Measurements from ENCODE around the gene DNAH12.

DNAH12 gene, protein sequence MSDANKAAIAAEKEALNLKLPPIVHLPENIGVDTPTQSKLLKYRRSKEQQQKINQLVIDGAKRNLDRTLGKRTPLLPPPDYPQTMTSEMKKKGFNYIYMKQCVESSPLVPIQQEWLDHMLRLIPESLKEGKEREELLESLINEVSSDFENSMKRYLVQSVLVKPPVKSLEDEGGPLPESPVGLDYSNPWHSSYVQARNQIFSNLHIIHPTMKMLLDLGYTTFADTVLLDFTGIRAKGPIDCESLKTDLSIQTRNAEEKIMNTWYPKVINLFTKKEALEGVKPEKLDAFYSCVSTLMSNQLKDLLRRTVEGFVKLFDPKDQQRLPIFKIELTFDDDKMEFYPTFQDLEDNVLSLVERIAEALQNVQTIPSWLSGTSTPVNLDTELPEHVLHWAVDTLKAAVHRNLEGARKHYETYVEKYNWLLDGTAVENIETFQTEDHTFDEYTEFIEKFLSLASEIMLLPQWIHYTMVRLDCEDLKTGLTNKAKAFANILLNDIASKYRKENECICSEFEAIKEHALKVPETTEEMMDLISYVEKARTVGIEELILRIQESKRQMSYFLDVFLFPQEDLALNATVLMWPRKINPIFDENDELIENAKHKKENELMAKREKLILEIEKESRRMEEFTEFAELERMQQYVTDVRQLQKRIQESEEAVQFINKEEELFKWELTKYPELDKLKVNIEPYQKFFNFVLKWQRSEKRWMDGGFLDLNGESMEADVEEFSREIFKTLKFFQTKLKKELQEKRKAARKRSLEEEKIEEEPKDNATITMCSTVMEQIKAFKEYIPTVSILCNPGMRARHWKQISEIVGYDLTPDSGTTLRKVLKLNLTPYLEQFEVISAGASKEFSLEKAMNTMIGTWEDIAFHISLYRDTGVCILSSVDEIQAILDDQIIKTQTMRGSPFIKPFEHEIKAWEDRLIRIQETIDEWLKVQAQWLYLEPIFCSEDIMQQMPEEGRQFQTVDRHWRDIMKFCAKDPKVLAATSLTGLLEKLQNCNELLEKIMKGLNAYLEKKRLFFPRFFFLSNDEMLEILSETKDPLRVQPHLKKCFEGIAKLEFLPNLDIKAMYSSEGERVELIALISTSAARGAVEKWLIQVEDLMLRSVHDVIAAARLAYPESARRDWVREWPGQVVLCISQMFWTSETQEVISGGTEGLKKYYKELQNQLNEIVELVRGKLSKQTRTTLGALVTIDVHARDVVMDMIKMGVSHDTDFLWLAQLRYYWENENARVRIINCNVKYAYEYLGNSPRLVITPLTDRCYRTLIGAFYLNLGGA (N-terminal part only)

DNA sequence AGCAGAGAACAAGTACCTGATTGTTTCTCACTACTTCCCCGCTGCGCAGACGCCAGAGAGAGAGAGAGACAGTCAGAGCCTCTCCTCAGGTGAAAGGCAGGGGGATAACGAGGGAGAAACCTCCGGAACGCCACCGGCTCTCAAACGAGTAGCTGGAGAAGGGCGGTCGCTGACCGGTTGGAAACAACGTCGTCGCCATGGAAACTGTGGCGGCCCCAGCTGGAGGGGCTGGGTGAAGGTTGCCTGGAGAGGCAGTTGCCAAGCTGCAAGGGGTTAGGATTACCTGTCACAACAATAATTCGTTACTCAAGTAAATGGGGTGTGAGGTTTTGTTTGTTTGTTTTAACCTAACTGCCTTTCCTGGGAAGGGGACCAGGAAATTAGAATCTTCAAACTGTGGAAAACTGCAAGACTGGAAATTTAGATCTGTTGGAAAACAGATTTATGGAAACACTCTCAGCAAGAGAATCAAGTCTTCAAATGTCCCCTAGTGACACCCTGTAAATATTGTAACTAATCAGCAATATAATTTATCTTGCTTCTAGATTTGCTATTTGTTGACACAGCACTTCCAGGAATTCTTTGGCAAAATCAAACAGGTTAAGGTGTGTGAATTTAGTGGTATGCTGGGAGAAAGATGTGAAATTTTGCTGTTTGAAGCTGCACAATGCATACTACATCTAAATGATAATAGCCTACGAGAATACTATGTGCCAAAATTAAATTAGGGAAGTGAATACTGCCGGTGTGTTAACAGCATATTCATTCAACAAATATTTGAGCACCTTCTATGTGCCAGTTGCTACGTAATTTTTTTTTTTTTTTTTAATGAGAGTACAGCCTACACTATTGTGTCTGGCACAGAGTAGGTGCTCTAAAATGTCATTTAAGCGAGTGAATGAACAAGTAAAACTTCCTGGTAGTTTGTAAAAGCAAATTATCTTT is at the start of gene DNAH12:
Gene DNAH12, minus strand, starts transcription at position 164 of the 945 bp plus-strand sequence. CDS start 1,474 bp downstream, outside the sequence.
- H3K27me3 ChIP-seq (ENCODE audit: control insufficient read depth in 1 of 2, insufficient read depth in 2 of 2, low read length in 2 of 2): peaks cover 0 to 5% of the 10 kb centered on the region in 2 donors
- H3K9ac ChIP-seq (ENCODE audit: low read length in 2 of 2): peak within 1 kb of the TSS in 1 of 2 donors; percentile 1
- no peak within 1 kb of the TSS for H3K27ac ChIP-seq (ENCODE audit: low read length)
- no peaks in the 10 kb centered on the region for H3K36me3 ChIP-seq (ENCODE audit: control insufficient read depth in 2 of 2, insufficient read depth in 2 of 2, low read length in 2 of 2)
- peak within 1 kb of the TSS in 1 of 2 donors; percentile 40 for H3K4me3 ChIP-seq (ENCODE audit: low read length in 2 of 2)
- no peaks in the 10 kb centered on the region for H3K4me1 ChIP-seq (ENCODE audit: control insufficient read depth, insufficient read depth, low read length)
- H3K9me3 ChIP-seq (ENCODE audit: control insufficient read depth in 2 of 2, low read length in 2 of 2): no peaks in the 10 kb centered on the region

DNA sequence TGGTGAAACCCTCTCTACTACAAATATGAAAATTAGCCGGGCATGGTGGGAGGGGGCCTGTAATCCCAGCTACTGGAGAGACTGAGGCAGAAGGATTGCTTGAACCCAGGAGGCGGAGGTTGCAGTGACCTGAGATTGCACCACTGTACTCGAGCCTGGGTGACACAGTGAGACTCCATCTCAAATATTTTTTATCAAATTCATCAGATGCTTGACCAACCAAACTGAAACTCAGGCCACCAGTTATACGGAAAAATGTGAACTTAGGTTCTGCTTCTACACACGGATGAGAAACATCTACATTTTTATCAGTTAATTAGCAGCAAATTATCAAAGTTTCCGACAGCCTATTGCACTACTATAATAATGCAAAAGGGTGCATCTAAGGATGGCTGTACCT is 48.2 kb upstream of the DNAH12 start:
- Histone ChIP-seq H3K9ac (ENCODE audit: low read length in 2 of 2) (no peak overlapping the region), H3K27ac (ENCODE audit: low read length) (no peak overlapping the region), H3K4me1 (ENCODE audit: control insufficient read depth, insufficient read depth, low read length) (peaks cover 17% of the 10 kb centered on the region), H3K9me3 (ENCODE audit: control insufficient read depth in 2 of 2, low read length in 2 of 2) (no peaks in the 10 kb centered on the region), H3K27me3 (ENCODE audit: control insufficient read depth in 1 of 2, insufficient read depth in 2 of 2, low read length in 2 of 2) (no peaks in the 10 kb centered on the region), H3K4me3 (ENCODE audit: low read length in 2 of 2) (no peak overlapping the region), H3K36me3 (ENCODE audit: control insufficient read depth in 2 of 2, insufficient read depth in 2 of 2, low read length in 2 of 2) (peaks cover 0 to 3% of the 10 kb centered on the region in 2 donors)

DNA sequence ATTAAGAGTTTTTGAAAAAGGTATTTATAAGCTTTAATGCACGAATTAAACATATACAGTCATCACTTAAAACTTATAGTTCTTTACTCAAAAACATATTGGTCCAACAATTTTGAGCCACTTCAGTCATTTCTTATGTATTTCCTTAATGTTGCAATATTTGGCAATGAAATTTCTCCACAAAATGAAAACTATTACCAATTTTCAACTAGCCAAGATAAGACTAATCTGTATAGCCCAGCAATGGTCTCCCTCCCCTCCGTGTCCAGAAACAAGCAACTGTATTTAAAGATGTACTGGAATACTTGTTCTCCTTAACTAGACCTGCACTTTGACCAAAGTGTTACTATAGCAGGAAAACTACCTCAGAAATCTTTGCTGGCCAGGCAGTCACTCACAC is 43.8 kb upstream of the DNAH12 start:
- no peak overlapping the region for H3K27ac ChIP-seq (ENCODE audit: low read length)

DNA sequence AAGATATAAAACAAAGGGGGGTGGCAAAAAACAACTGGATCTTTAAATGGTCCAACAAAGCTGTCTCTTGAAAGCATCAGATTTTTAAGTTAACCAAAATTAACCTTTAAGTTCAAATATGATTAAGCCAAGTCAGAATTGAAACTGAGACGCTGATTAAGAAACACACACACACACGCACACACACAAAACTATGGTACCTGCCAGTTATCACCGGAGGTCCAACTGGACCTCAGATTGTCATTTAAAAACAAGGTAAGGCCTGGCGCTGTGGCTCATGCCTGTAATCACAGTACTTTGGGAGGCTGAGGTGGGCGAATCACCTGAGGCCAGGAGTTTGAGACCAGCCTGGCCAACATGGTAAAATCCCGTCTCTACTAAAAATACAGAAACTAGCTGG is 42.6 kb upstream of the DNAH12 start:
- Histone ChIP-seq H3K4me1 (ENCODE audit: control insufficient read depth, insufficient read depth, low read length) (no peaks in the 10 kb centered on the region), H3K9me3 (ENCODE audit: control insufficient read depth in 2 of 2, low read length in 2 of 2) (no peaks in the 10 kb centered on the region), H3K9ac (ENCODE audit: low read length in 2 of 2) (no peak overlapping the region), H3K27me3 (ENCODE audit: control insufficient read depth in 1 of 2, insufficient read depth in 2 of 2, low read length in 2 of 2) (no peaks in the 10 kb centered on the region), H3K36me3 (ENCODE audit: control insufficient read depth in 2 of 2, insufficient read depth in 2 of 2, low read length in 2 of 2) (peaks cover 5% of the 10 kb centered on the region in 2 donors), H3K27ac (ENCODE audit: low read length) (no peak overlapping the region), H3K4me3 (ENCODE audit: low read length in 2 of 2) (no peak overlapping the region)

More for the DNA sequence above, 43.8 kb upstream of the DNAH12 start:
- peaks cover 3 to 5% of the 10 kb centered on the region in 2 donors for H3K36me3 ChIP-seq (ENCODE audit: control insufficient read depth in 2 of 2, insufficient read depth in 2 of 2, low read length in 2 of 2)
- no peak overlapping the region for H3K9ac ChIP-seq (ENCODE audit: low read length in 2 of 2)
- no peaks in the 10 kb centered on the region for H3K27me3 ChIP-seq (ENCODE audit: control insufficient read depth in 1 of 2, insufficient read depth in 2 of 2, low read length in 2 of 2)
- H3K4me3 ChIP-seq (ENCODE audit: low read length in 2 of 2): no peak overlapping the region
- H3K4me1 ChIP-seq (ENCODE audit: control insufficient read depth, insufficient read depth, low read length): peaks cover 9% of the 10 kb centered on the region
- no peaks in the 10 kb centered on the region for H3K9me3 ChIP-seq (ENCODE audit: control insufficient read depth in 2 of 2, low read length in 2 of 2)

DNA sequence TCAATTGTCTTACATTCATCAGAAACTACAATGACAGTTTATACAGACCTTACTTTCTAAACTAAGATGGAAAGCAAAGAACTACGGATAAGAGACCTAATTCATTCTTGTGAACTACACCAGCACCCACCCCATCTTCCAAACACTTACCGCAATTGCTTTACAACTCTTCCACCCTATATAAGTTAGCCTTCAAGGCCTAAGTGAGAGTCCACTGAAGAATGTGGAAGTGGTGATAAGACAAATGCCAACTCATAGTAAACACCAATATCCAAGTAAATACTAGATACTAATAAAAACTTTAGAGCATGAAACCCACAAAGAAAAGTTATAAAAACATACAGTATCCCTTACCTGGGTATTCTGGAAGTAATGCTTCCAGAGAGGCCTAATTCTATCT is 39.4 kb upstream of the DNAH12 start:
- H3K27me3 ChIP-seq (ENCODE audit: control insufficient read depth in 1 of 2, insufficient read depth in 2 of 2, low read length in 2 of 2): no peaks in the 10 kb centered on the region
- H3K36me3 ChIP-seq (ENCODE audit: control insufficient read depth in 2 of 2, insufficient read depth in 2 of 2, low read length in 2 of 2): peaks cover 5 to 7% of the 10 kb centered on the region in 2 donors
- H3K9ac ChIP-seq (ENCODE audit: low read length in 2 of 2): no peak overlapping the region
- no peak overlapping the region for H3K4me3 ChIP-seq (ENCODE audit: low read length in 2 of 2)
- no peaks in the 10 kb centered on the region for H3K4me1 ChIP-seq (ENCODE audit: control insufficient read depth, insufficient read depth, low read length)
- no peaks in the 10 kb centered on the region for H3K9me3 ChIP-seq (ENCODE audit: control insufficient read depth in 2 of 2, low read length in 2 of 2)
- H3K27ac ChIP-seq (ENCODE audit: low read length): no peak overlapping the region

DNA sequence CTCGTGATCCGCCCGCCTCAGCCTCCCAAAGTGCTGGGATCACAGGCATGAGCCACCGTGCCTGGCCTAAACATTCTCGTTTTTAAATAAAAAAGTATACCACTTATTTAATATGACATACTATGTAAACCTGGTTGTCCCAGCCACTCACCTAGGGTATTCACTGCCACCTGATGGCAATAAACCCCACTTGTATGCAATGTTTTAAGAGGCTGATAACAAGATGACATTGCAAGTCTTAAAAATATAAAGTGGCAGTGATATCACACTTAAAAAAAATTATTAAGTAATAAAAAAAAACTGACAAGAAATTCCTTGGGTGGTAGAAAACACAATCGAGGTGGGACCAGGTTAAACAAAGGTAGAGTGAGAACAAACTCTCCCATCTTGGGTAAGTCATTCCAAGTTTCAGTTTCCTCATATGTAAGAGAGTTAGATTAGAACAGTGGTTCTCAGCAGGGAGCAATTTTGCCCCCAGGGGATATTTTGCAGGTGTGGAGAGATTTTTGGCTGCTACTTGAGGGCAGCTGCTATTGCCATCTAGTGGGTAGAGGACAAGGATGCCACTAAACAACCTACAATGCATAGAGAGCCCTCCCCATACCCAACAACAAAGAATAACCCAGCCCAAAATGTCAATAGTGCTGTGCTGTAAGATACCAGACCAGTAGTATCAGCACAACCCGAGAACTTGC is 38.5 kb upstream of the DNAH12 start:
- H3K9me3 ChIP-seq (ENCODE audit: control insufficient read depth in 2 of 2, low read length in 2 of 2): no peaks in the 10 kb centered on the region
- no peak overlapping the region for H3K4me3 ChIP-seq (ENCODE audit: low read length in 2 of 2)
- no peaks in the 10 kb centered on the region for H3K4me1 ChIP-seq (ENCODE audit: control insufficient read depth, insufficient read depth, low read length)
- no peaks in the 10 kb centered on the region for H3K27me3 ChIP-seq (ENCODE audit: control insufficient read depth in 1 of 2, insufficient read depth in 2 of 2, low read length in 2 of 2)
- H3K36me3 ChIP-seq (ENCODE audit: control insufficient read depth in 2 of 2, insufficient read depth in 2 of 2, low read length in 2 of 2): peaks cover 6 to 7% of the 10 kb centered on the region in 2 donors
- H3K9ac ChIP-seq (ENCODE audit: low read length in 2 of 2): no peak overlapping the region
- no peak overlapping the region for H3K27ac ChIP-seq (ENCODE audit: low read length)

DNA sequence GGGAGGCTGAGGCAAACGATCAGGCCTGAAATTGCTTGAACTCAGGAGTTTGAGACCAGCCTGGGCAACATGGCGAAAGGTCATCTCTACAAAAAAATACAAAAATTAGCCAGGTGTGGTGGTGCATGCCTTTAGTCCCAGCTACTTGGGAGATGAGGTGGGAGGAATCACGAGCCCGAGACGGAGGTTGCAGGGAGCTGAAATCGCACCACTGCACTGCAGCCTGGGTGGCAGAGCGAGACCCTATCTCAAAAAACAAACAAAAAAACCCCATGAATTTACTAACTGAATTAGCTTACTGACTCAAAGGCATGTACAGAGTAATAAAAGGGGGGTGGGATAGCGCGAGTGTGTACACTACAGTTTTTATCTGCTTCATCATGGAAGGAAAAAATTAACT is 33.7 kb upstream of the DNAH12 start:
- Histone ChIP-seq H3K36me3 (ENCODE audit: control insufficient read depth in 2 of 2, insufficient read depth in 2 of 2, low read length in 2 of 2) (peaks cover 7 to 18% of the 10 kb centered on the region in 2 donors), H3K9me3 (ENCODE audit: control insufficient read depth in 2 of 2, low read length in 2 of 2) (no peaks in the 10 kb centered on the region), H3K4me1 (ENCODE audit: control insufficient read depth, insufficient read depth, low read length) (no peaks in the 10 kb centered on the region), H3K4me3 (ENCODE audit: low read length in 2 of 2) (no peak overlapping the region), H3K27me3 (ENCODE audit: control insufficient read depth in 1 of 2, insufficient read depth in 2 of 2, low read length in 2 of 2) (no peaks in the 10 kb centered on the region), H3K9ac (ENCODE audit: low read length in 2 of 2) (no peak overlapping the region), H3K27ac (ENCODE audit: low read length) (no peak overlapping the region)

DNA sequence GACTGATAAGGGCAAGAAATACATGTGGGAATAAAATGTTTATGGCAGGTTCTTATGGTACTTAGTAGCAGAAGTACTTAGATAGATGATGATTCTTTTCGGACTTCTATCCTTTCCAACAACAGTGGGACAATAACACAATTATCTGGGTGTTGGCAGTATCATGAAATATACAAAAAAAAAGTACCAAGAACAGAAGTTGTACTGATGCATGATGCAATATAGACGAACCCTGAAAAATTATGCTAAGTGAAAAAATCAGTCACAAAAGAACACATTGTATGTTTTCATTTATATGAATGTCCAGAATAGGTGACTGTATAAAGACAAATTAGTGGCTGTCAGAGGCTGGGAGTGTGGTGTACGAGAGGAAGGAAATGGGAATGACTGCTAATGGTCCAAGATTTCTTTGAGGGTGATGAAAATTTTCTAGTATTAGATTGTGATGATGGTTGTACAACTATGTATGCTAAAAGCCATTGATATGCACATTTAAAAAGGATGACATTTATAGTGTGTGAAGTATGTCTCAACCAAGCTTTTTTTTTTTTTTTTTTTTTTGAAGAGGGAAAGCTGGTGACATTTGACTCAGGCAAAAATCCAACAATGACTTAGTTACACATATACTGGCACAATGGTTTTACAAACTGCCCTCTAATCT is 32.0 kb upstream of the DNAH12 start:
- Histone ChIP-seq H3K4me3 (ENCODE audit: low read length in 2 of 2) (no peak overlapping the region), H3K36me3 (ENCODE audit: control insufficient read depth in 2 of 2, insufficient read depth in 2 of 2, low read length in 2 of 2) (peaks cover 8 to 22% of the 10 kb centered on the region in 2 donors), H3K27me3 (ENCODE audit: control insufficient read depth in 1 of 2, insufficient read depth in 2 of 2, low read length in 2 of 2) (no peaks in the 10 kb centered on the region), H3K27ac (ENCODE audit: low read length) (no peak overlapping the region), H3K9ac (ENCODE audit: low read length in 2 of 2) (no peak overlapping the region), H3K9me3 (ENCODE audit: control insufficient read depth in 2 of 2, low read length in 2 of 2) (no peaks in the 10 kb centered on the region), H3K4me1 (ENCODE audit: control insufficient read depth, insufficient read depth, low read length) (no peaks in the 10 kb centered on the region)

DNA sequence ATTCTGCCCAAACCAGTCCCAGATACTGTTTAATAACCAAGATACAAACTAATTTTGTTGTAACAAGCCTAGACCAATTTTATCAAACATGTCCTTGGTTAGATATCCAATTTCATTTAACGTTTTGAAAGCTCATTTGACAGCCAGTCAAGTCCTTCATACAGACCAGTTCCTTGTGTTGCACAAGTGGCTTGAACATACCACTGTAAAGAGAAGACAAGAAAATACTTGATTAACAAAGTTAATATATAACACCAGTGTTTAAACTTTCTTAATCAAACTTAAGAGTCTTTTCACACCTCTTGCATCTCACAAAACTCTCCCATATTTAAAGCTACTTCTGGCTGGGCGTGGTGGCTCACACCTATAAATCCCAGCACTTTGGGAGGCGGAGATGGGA is 28.0 kb upstream of the DNAH12 start:
- Histone ChIP-seq H3K9me3 (ENCODE audit: control insufficient read depth in 2 of 2, low read length in 2 of 2) (no peaks in the 10 kb centered on the region), H3K4me3 (ENCODE audit: low read length in 2 of 2) (no peak overlapping the region), H3K36me3 (ENCODE audit: control insufficient read depth in 2 of 2, insufficient read depth in 2 of 2, low read length in 2 of 2) (peaks cover 12 to 22% of the 10 kb centered on the region in 2 donors), H3K9ac (ENCODE audit: low read length in 2 of 2) (no peak overlapping the region), H3K4me1 (ENCODE audit: control insufficient read depth, insufficient read depth, low read length) (no peaks in the 10 kb centered on the region), H3K27me3 (ENCODE audit: control insufficient read depth in 1 of 2, insufficient read depth in 2 of 2, low read length in 2 of 2) (no peaks in the 10 kb centered on the region), H3K27ac (ENCODE audit: low read length) (no peak overlapping the region)

Data from stomach smooth muscle (tissue), 2 donors.